PFSK-1 (cell line): ENCODE data around the gene HSPA8.

ENCODE experiments used
- POLR2AphosphoS5 ChIP-seq: IDR thresholded peaks from 2 replicates; pipeline ENCODE4 v1.6.1; 2012; ENCODE audit warnings: low read depth, mild to moderate bottlenecking, control low read depth, low read length, moderate library complexity
- SIN3A ChIP-seq: IDR thresholded peaks from 2 replicates; pipeline ENCODE4 v1.6.1; 2012; ENCODE audit warnings: mild to moderate bottlenecking, low read length, moderate library complexity, borderline replicate concordance; ENCODE audit not compliant: insufficient read depth

- no peak; the same call in 1 of the 2 replicates for TF ChIP-seq POLR2AphosphoS5
- no peak for TF ChIP-seq SIN3A
Observed at GRCh38 chr11:123060277-123061000, 1.5 kb downstream of the HSPA8 start.
